Measurements from ENCODE around the gene ANXA4. TPM values are rescaled to one million over a fixed set of nuclear protein-coding genes. Genes with fewer than 3 reads are reported as not detected.

ANXA4 gene
- total and polyA plus RNA-seq, 2 experiments from 2014 or later, result 35.7 to 113 TPM

- in situ Hi-C loops (cut with MboI), result no loop called here
- no peak for TF ChIP-seq EZH2 (IDR thresholded peaks at IDR 0.05; ENCODE audit: insufficient read depth, poor library complexity, severe bottlenecking)
- no peak for TF ChIP-seq EZH2phosphoT487 (IDR thresholded peaks at IDR 0.05; ENCODE audit: insufficient read depth, low read depth)
- no peaks in the 10 kb centered on the region for H3K79me2 ChIP-seq (ENCODE audit: insufficient read depth)
- H3F3A ChIP-seq (ENCODE audit: insufficient read depth), result no peaks in the 10 kb centered on the region
- no peaks in the 10 kb centered on the region for H4K20me1 ChIP-seq (ENCODE audit: insufficient read depth)
- no peak overlapping the region for H3K4me3 ChIP-seq
- H3K36me3 ChIP-seq (ENCODE audit: low read depth), result peaks cover 27% of the 10 kb centered on the region
- H3K4me2 ChIP-seq (ENCODE audit: unreplicated experiment), result no peak overlapping the region
- H3K9me2 ChIP-seq (ENCODE audit: insufficient read depth), result no peaks in the 10 kb centered on the region
- no peaks in the 10 kb centered on the region for H3K4me1 ChIP-seq (ENCODE audit: insufficient read depth)
- no peaks in the 10 kb centered on the region for H3K9me3 ChIP-seq (ENCODE audit: low read depth)
- no peak overlapping the region for H3K27ac ChIP-seq
- WGBS, 2 experiments (ENCODE audit: low coverage in 1 of 2, low lambda C conversion rate in 2 of 2, missing lambda C conversion rate in 2 of 2), result 97 to 98% methylated on average over 9 of the region's 9 CpGs
- no peaks in the 10 kb centered on the region for H3K27me3 ChIP-seq (replicated peaks; ENCODE audit: insufficient read depth)
- no peak overlapping the region for H2AFZ ChIP-seq
- no peak for DNase-seq
- no peak overlapping the region for H3K9ac ChIP-seq
These were observed 104.5 kb downstream of the ANXA4 start for GRCh38 chr2:69846182-69847067.

- Histone ChIP-seq H3F3A (ENCODE audit: insufficient read depth) (no peaks in the 10 kb centered on the region), H3K36me3 (ENCODE audit: low read depth) (peaks cover 27% of the 10 kb centered on the region), H3K27me3 (replicated peaks; ENCODE audit: insufficient read depth) (no peaks in the 10 kb centered on the region), H3K9ac (no peak overlapping the region), H3K9me3 (ENCODE audit: low read depth) (no peaks in the 10 kb centered on the region), H4K20me1 (ENCODE audit: insufficient read depth) (no peaks in the 10 kb centered on the region), H2AFZ (no peak overlapping the region), H3K4me1 (ENCODE audit: insufficient read depth) (no peaks in the 10 kb centered on the region), H3K79me2 (ENCODE audit: insufficient read depth) (no peaks in the 10 kb centered on the region), H3K4me2 (ENCODE audit: unreplicated experiment) (no peak overlapping the region), H3K4me3 (no peak overlapping the region), H3K9me2 (ENCODE audit: insufficient read depth) (no peaks in the 10 kb centered on the region), H3K27ac (no peak overlapping the region)
- no peak for TF ChIP-seq EZH2phosphoT487 (IDR thresholded peaks at IDR 0.05; ENCODE audit: insufficient read depth, low read depth)
- no peak for TF ChIP-seq EZH2 (IDR thresholded peaks at IDR 0.05; ENCODE audit: insufficient read depth, poor library complexity, severe bottlenecking)
- in situ Hi-C loops (cut with MboI), result no loop called here
- no peak for DNase-seq
- WGBS, 2 experiments (ENCODE audit: low coverage in 1 of 2, low lambda C conversion rate in 2 of 2, missing lambda C conversion rate in 2 of 2), result 81 to 85% methylated on average over 5 of the region's 5 CpGs
These were observed 105.3 kb downstream of the ANXA4 start for GRCh38 chr2:69847068-69847828.

GRCh38 chr2:69848186-69848790, 106.4 kb downstream of the ANXA4 start:
- no peak overlapping the region for H3K4me3 ChIP-seq
- no peaks in the 10 kb centered on the region for H3K9me3 ChIP-seq (ENCODE audit: low read depth)
- no peak for DNase-seq
- in situ Hi-C loops (cut with MboI), result no loop called here
- no peak overlapping the region for H3K9ac ChIP-seq
- no peaks in the 10 kb centered on the region for H3K79me2 ChIP-seq (ENCODE audit: insufficient read depth)
- no peaks in the 10 kb centered on the region for H3K4me1 ChIP-seq (ENCODE audit: insufficient read depth)
- 82 to 85% methylated on average over 7 of the region's 7 CpGs for WGBS, 2 experiments (ENCODE audit: low coverage in 1 of 2, low lambda C conversion rate in 2 of 2, missing lambda C conversion rate in 2 of 2)
- no peaks in the 10 kb centered on the region for H4K20me1 ChIP-seq (ENCODE audit: insufficient read depth)
- H3K27me3 ChIP-seq (replicated peaks; ENCODE audit: insufficient read depth), result no peaks in the 10 kb centered on the region
- H3F3A ChIP-seq (ENCODE audit: insufficient read depth), result no peaks in the 10 kb centered on the region
- H3K4me2 ChIP-seq (ENCODE audit: unreplicated experiment), result no peak overlapping the region
- H3K9me2 ChIP-seq (ENCODE audit: insufficient read depth), result no peaks in the 10 kb centered on the region
- H3K27ac ChIP-seq, result no peak overlapping the region
- H2AFZ ChIP-seq, result no peak overlapping the region
- TF ChIP-seq EZH2phosphoT487 (IDR thresholded peaks at IDR 0.05; ENCODE audit: insufficient read depth, low read depth), result no peak
- TF ChIP-seq EZH2 (IDR thresholded peaks at IDR 0.05; ENCODE audit: insufficient read depth, poor library complexity, severe bottlenecking), result no peak
- peaks cover 29% of the 10 kb centered on the region for H3K36me3 ChIP-seq (ENCODE audit: low read depth)

GRCh38 chr2:69858261-69858660, 116.3 kb downstream of the ANXA4 start:
- no peak overlapping the region for H2AFZ ChIP-seq
- H3K4me3 ChIP-seq, result no peak overlapping the region
- DNase-seq, result no peak
- in situ Hi-C loops (cut with MboI), result no loop called here
- WGBS, 2 experiments (ENCODE audit: low coverage in 1 of 2, low lambda C conversion rate in 2 of 2, missing lambda C conversion rate in 2 of 2), result 100% methylated on average over 2 of the region's 2 CpGs
- no peak overlapping the region for H3K27ac ChIP-seq
- no peak overlapping the region for H3K4me2 ChIP-seq (ENCODE audit: unreplicated experiment)
- H3F3A ChIP-seq (ENCODE audit: insufficient read depth), result no peaks in the 10 kb centered on the region
- TF ChIP-seq EZH2phosphoT487 (IDR thresholded peaks at IDR 0.05; ENCODE audit: insufficient read depth, low read depth), result no peak
- TF ChIP-seq EZH2 (IDR thresholded peaks at IDR 0.05; ENCODE audit: insufficient read depth, poor library complexity, severe bottlenecking), result no peak
- no peaks in the 10 kb centered on the region for H3K9me3 ChIP-seq (ENCODE audit: low read depth)
- 0 out of 2 replicates have a peak, but pooled peaks cover 8% of the 10 kb centered on the region for H3K36me3 ChIP-seq (ENCODE audit: low read depth)
- no peaks in the 10 kb centered on the region for H3K27me3 ChIP-seq (replicated peaks; ENCODE audit: insufficient read depth)
- H3K9me2 ChIP-seq (ENCODE audit: insufficient read depth), result no peaks in the 10 kb centered on the region
- H4K20me1 ChIP-seq (ENCODE audit: insufficient read depth), result no peaks in the 10 kb centered on the region
- H3K4me1 ChIP-seq (ENCODE audit: insufficient read depth), result no peaks in the 10 kb centered on the region
- H3K9ac ChIP-seq, result no peak overlapping the region
- H3K79me2 ChIP-seq (ENCODE audit: insufficient read depth), result no peaks in the 10 kb centered on the region

Data from GM23248 (cell line).